Vagina (tissue), 2 donors: Measurements from ENCODE around the gene SLC25A21.

ENCODE experiments used
- CTCF ChIP-seq, 3 experiments: fragments of 450-650 bp in 2 of 3; fragments of 200-600 bp in 1 of 3; sonication (generic) in 1 of 3; IDR thresholded peaks; one replicate each; pipeline ENCODE4 v1.5.1; 2017 to 2019; ENCODE audit warnings: antibody characterized with exemption in 3 of 3, mild to moderate bottlenecking in 2 of 3, moderate library complexity in 2 of 3
- POLR2AphosphoS5 ChIP-seq, 2 donors: sonication (generic); formaldehyde crosslinking; IDR thresholded peaks; one replicate each; pipeline ENCODE4 v1.9.0; 2017; ENCODE audit warnings: antibody characterized with exemption in 2 of 2, mild to moderate bottlenecking in 2 of 2, low read depth in 1 of 2; ENCODE audit not compliant: insufficient read depth in 1 of 2

GRCh38 chr14:36880276-36880675, 292.1 kb downstream of the SLC25A21 start:
- TF ChIP-seq CTCF (IDR thresholded peaks at IDR 0.05), result no peak
- no peak for TF ChIP-seq POLR2AphosphoS5 (IDR thresholded peaks at IDR 0.05; ENCODE audit: insufficient read depth in 1 of 2, low read depth in 1 of 2)
